Neural cell (in vitro differentiated cells): ENCODE results near the gene IGF1R. TPM values are rescaled to one million over a fixed set of nuclear protein-coding genes. Genes with fewer than 3 reads are reported as not detected.
A peak's percentile ranks its signal among the peaks of the same experiment; 100 is the strongest.

Source experiments
- H2AFZ ChIP-seq: fragments of 200-600, 300-800 bp; sonication (generic), shearing (Covaris generic); 2 replicates; pipeline ENCODE4 v1.6.0; 2014; ENCODE audit warnings: low read depth, mild to moderate bottlenecking, antibody characterized with exemption, low read length, moderate library complexity
- H3F3A ChIP-seq: fragments of 200-600 bp; shearing (Covaris generic); 2 replicates; pipeline ENCODE4 v1.6.1; 2016; ENCODE audit warnings: mild to moderate bottlenecking, moderate library complexity, mixed read lengths, antibody characterized with exemption, low read length; ENCODE audit not compliant: insufficient read depth, poor library complexity, severe bottlenecking
- H3K27ac ChIP-seq: fragments of 200-600, 300-800 bp; sonication (generic), shearing (Covaris generic); 2 replicates; pipeline ENCODE4 v1.5.1; 2014; ENCODE audit warnings: mild to moderate bottlenecking, low read length, moderate library complexity
- H3K27me3 ChIP-seq: fragments of 300-800, 200-600 bp; sonication (generic), shearing (Covaris generic); 2 replicates; pipeline ENCODE4 v1.6.0; 2014; ENCODE audit warnings: mild to moderate bottlenecking, low read depth, low read length, moderate library complexity; ENCODE audit not compliant: insufficient read depth
- H3K36me3 ChIP-seq: fragments of 300-800, 200-600 bp; sonication (generic), shearing (Covaris generic); 2 replicates; pipeline ENCODE4 v1.5.1; 2014; ENCODE audit warnings: mild to moderate bottlenecking, antibody characterized with exemption, low read length, moderate library complexity; ENCODE audit not compliant: insufficient read depth
- H3K4me2 ChIP-seq: fragments of 300-800, 200-600 bp; sonication (generic), shearing (Covaris generic); 2 replicates; pipeline ENCODE4 v1.6.0; 2014; ENCODE audit warnings: mild to moderate bottlenecking, low read length
- H3K4me3 ChIP-seq: fragments of 300-800, 200-600 bp; sonication (generic), shearing (Covaris generic); 2 replicates; pipeline ENCODE4 v1.5.1; 2014; ENCODE audit warnings: mild to moderate bottlenecking, low read length, moderate library complexity
- H3K79me2 ChIP-seq: fragments of 200-600 bp; shearing (Covaris generic); replicated peaks from 2 replicates; pipeline ENCODE4 v1.6.0; 2014; ENCODE audit warnings: mild to moderate bottlenecking, low read length, moderate library complexity; ENCODE audit not compliant: insufficient read depth
- H3K9ac ChIP-seq: fragments of 300-800, 200-600 bp; sonication (generic), shearing (Covaris generic); 2 replicates; pipeline ENCODE4 v1.6.1; 2016; ENCODE audit warnings: mild to moderate bottlenecking, low read length, mixed read lengths
- H3K9me2 ChIP-seq: fragments of 200-600 bp; shearing (Covaris generic); 2 replicates; pipeline ENCODE4 v1.6.1; 2016; ENCODE audit warnings: mild to moderate bottlenecking, low read length, mixed read lengths; ENCODE audit not compliant: insufficient read depth
- H3K9me3 ChIP-seq: fragments of 200-600, 300-800 bp; sonication (generic), shearing (Covaris generic); 2 replicates; pipeline ENCODE4 v1.6.1; 2016; ENCODE audit warnings: mild to moderate bottlenecking, mixed run types, low read length, moderate library complexity, mixed read lengths
- H4K20me1 ChIP-seq: fragments of 200-600 bp; shearing (Covaris generic); 2 replicates; pipeline ENCODE4 v1.6.1; 2016; ENCODE audit warnings: mild to moderate bottlenecking, mixed run types; ENCODE audit not compliant: insufficient read depth
- CTCF ChIP-seq: fragments of 450-650 bp; IDR thresholded peaks from 2 replicates; pipeline ENCODE4 v1.5.1; 2014; ENCODE audit warnings: antibody characterized with exemption, mild to moderate bottlenecking, moderate library complexity; ENCODE audit not compliant: poor library complexity, severe bottlenecking
- EP300 ChIP-seq: fragments of 450-650 bp; conservative IDR thresholded peaks from 2 replicates; pipeline ENCODE4 v1.6.1; 2014; ENCODE audit warnings: antibody characterized with exemption, mild to moderate bottlenecking, moderate library complexity; ENCODE audit not compliant: poor library complexity, severe bottlenecking
- EZH2 ChIP-seq: fragments of 200-600, 300-800 bp; shearing (Covaris generic), sonication (generic); IDR thresholded peaks from 2 replicates; pipeline ENCODE4 v1.6.1; 2014; ENCODE audit warnings: antibody characterized with exemption, low read length, borderline replicate concordance, mild to moderate bottlenecking; ENCODE audit not compliant: insufficient read depth, poor library complexity, severe bottlenecking
- MXI1 ChIP-seq: fragments of 450-650 bp; conservative IDR thresholded peaks from 2 replicates; pipeline ENCODE4 v1.6.1; 2014; ENCODE audit warnings: antibody characterized with exemption, mild to moderate bottlenecking; ENCODE audit not compliant: poor library complexity, severe bottlenecking
- POLR2AphosphoS5 ChIP-seq: IDR thresholded peaks from 2 replicates; pipeline ENCODE4 v1.6.1; 2012
- RAD21 ChIP-seq: fragments of 450-650 bp; conservative IDR thresholded peaks from 2 replicates; pipeline ENCODE4 v1.6.1; 2014; ENCODE audit warnings: antibody characterized with exemption, mild to moderate bottlenecking, moderate library complexity
- REST ChIP-seq: IDR thresholded peaks from 2 replicates; pipeline ENCODE4 v1.6.1; 2012; ENCODE audit warnings: borderline replicate concordance
- SMC3 ChIP-seq: fragments of 450-650 bp; conservative IDR thresholded peaks from 2 replicates; pipeline ENCODE4 v1.6.1; 2014; ENCODE audit warnings: antibody characterized with exemption, mild to moderate bottlenecking, moderate library complexity; ENCODE audit not compliant: poor library complexity
- TAF1 ChIP-seq: IDR thresholded peaks from 2 replicates; pipeline ENCODE4 v1.6.1; 2012; ENCODE audit warnings: low read depth
- polyA plus RNA-seq: library from polyadenylated mRNA; depleted of rRNA; stranded (reverse); fragments of >200 nt; gene quantifications from 2 replicates; pipeline ENCODE4 v1.2.3, GENCODE V29; 2014

The IGF1R gene
- polyA plus RNA-seq, 1 donor from 2014 or later, result 10.9 TPM

- no peaks in the 10 kb centered on the region for H3K79me2 ChIP-seq
- no peaks in the 10 kb centered on the region for H3K9me3 ChIP-seq
- H3F3A ChIP-seq, result no peaks in the 10 kb centered on the region
- no peak overlapping the region for H3K9ac ChIP-seq
- no peaks in the 10 kb centered on the region for H3K36me3 ChIP-seq
- H2AFZ ChIP-seq, result no peak overlapping the region
- TF ChIP-seq EZH2 (no peak), MXI1 (no peak), POLR2AphosphoS5 (no peak), TAF1 (no peak), CTCF (no peak), SMC3 (no peak), REST (no peak), RAD21 (no peak), EP300 (no peak)
- H3K27me3 ChIP-seq, result no peaks in the 10 kb centered on the region
- H3K4me3 ChIP-seq, result no peak overlapping the region
- H4K20me1 ChIP-seq, result no peaks in the 10 kb centered on the region
- no peaks in the 10 kb centered on the region for H3K9me2 ChIP-seq
- H3K27ac ChIP-seq, result no peak overlapping the region
- H3K4me2 ChIP-seq, result no peak overlapping the region
Measured at GRCh38 chr15:98903377-98904018, 255.2 kb downstream of the IGF1R start.

GRCh38 chr15:98904544-98904943 is 256.2 kb downstream of the IGF1R start:
- TF ChIP-seq SMC3, result peak; percentile 67
- TF ChIP-seq RAD21, result peak; percentile 67
- TF ChIP-seq CTCF, result peak; percentile 63
- TF ChIP-seq MXI1, result no peak
- TF ChIP-seq EZH2, result no peak
- H3K79me2 ChIP-seq, result no peaks in the 10 kb centered on the region
- no peak overlapping the region for H3K9ac ChIP-seq
- no peak overlapping the region for H3K4me3 ChIP-seq
- H3F3A ChIP-seq, result no peaks in the 10 kb centered on the region
- no peak overlapping the region for H3K4me2 ChIP-seq
- no peaks in the 10 kb centered on the region for H3K9me2 ChIP-seq
- H3K36me3 ChIP-seq, result no peaks in the 10 kb centered on the region
- no peak overlapping the region for H3K27ac ChIP-seq
- H3K9me3 ChIP-seq, result no peaks in the 10 kb centered on the region
- H3K27me3 ChIP-seq, result no peaks in the 10 kb centered on the region
- H4K20me1 ChIP-seq, result no peaks in the 10 kb centered on the region
- no peak overlapping the region for H2AFZ ChIP-seq
